HEK293 (cell line): Measurements from ENCODE around the gene IQSEC1.

Experiments used
- CTCF ChIA-PET: fragments of 350-600 bp; formaldehyde crosslinking; extraction: SDS; loops from one replicate; lab custom pipeline; 2021; ENCODE audit warnings: antibody characterized with exemption; lab: Yijun Ruan, JAX
- POLR2A ChIA-PET: fragments of 300-600 bp; formaldehyde crosslinking; extraction: SDS; loops from one replicate; lab custom pipeline; 2020; ENCODE audit warnings: antibody characterized with exemption, inconsistent platforms; lab: Yijun Ruan, JAX
- H3K27ac ChIP-seq: fragments of 200-500 bp; sonication (Bioruptor generic); 2 replicates; pipeline ENCODE4 v1.5.1; 2014; ENCODE audit warnings: low read depth, low read length, control low read depth, inconsistent platforms; ENCODE audit errors: extremely low read depth
- H3K36me3 ChIP-seq, 2 experiments: fragments of 200-500 bp in 1 of 2; sonication (Bioruptor generic) in 1 of 2; 1 replicate in 1 of 2; 2 replicates in 1 of 2; pipeline ENCODE4 v1.5.1; 2014 to 2017; ENCODE audit warnings: inconsistent platforms in 2 of 2, low read length in 2 of 2; ENCODE audit not compliant: control insufficient read depth in 2 of 2, insufficient read depth in 1 of 2
- H3K4me1 ChIP-seq: fragments of 200-500 bp; sonication (Bioruptor generic); 2 replicates; pipeline ENCODE4 v1.5.1; 2014; ENCODE audit warnings: mild to moderate bottlenecking, low read length, inconsistent platforms; ENCODE audit not compliant: control insufficient read depth, insufficient read depth
- H3K4me3 ChIP-seq: 2 replicates; pipeline ENCODE4 v1.5.1; 2011; ENCODE audit warnings: low read depth, mild to moderate bottlenecking, control low read depth, low read length, moderate library complexity
- H3K9me3 ChIP-seq: fragments of 200-500 bp; sonication (Bioruptor generic); 2 replicates; pipeline ENCODE4 v1.5.1; 2014; ENCODE audit warnings: low read depth, low read length, inconsistent platforms; ENCODE audit not compliant: control insufficient read depth, insufficient read depth
- EGR2 ChIP-seq: fragments of 450-650 bp; formaldehyde crosslinking; IDR thresholded peaks from 2 replicates; pipeline ENCODE4 v1.5.1; 2016; ENCODE audit warnings: low read depth, missing biosample characterization, missing genetic modification characterization
- OSR2 ChIP-seq: fragments of 450-650 bp; formaldehyde crosslinking; IDR thresholded peaks from 2 replicates; pipeline ENCODE4 v1.5.1; 2016; ENCODE audit warnings: missing biosample characterization, missing genetic modification characterization
- REPIN1 ChIP-seq: fragments of 450-650 bp; formaldehyde crosslinking; IDR thresholded peaks from 2 replicates; pipeline ENCODE4 v1.5.1; 2017; ENCODE audit warnings: missing biosample characterization, missing genetic modification characterization, low read depth
- SETDB1 ChIP-seq: IDR thresholded peaks from one replicate; pipeline ENCODE4 v1.6.1; 2017; ENCODE audit warnings: mild to moderate bottlenecking, low read length, moderate library complexity, mixed read lengths; ENCODE audit not compliant: insufficient read length
- SP7 ChIP-seq: fragments of 450-650 bp; formaldehyde crosslinking; IDR thresholded peaks from 2 replicates; pipeline ENCODE4 v1.5.1; 2016; ENCODE audit warnings: missing biosample characterization, missing genetic modification characterization
- ZEB2 ChIP-seq: fragments of 450-650 bp; formaldehyde crosslinking; IDR thresholded peaks from 2 replicates; pipeline ENCODE4 v1.5.1; 2016; ENCODE audit warnings: missing biosample characterization, missing genetic modification characterization
- ZFP3 ChIP-seq: fragments of 450-650 bp; formaldehyde crosslinking; IDR thresholded peaks from 2 replicates; pipeline ENCODE4 v1.5.1; 2016; ENCODE audit warnings: low read depth, missing biosample characterization, missing genetic modification characterization
- ZNF146 ChIP-seq: fragments of 450-650 bp; formaldehyde crosslinking; IDR thresholded peaks from 2 replicates; pipeline ENCODE4 v1.5.1; 2016; ENCODE audit warnings: missing biosample characterization, missing genetic modification characterization
- ZNF324 ChIP-seq: fragments of 450-650 bp; formaldehyde crosslinking; IDR thresholded peaks from 2 replicates; pipeline ENCODE4 v1.5.1; 2016; ENCODE audit warnings: missing biosample characterization, missing genetic modification characterization
- ZNF366 ChIP-seq: fragments of 450-650 bp; formaldehyde crosslinking; conservative IDR thresholded peaks from 2 replicates; pipeline ENCODE4 v1.5.1; 2016; ENCODE audit warnings: missing biosample characterization, missing genetic modification characterization
- ZNF391 ChIP-seq: fragments of 450-650 bp; formaldehyde crosslinking; IDR thresholded peaks from 2 replicates; pipeline ENCODE4 v1.5.1; 2016; ENCODE audit warnings: low read depth, missing biosample characterization, missing genetic modification characterization, borderline replicate concordance
- ZNF394 ChIP-seq: fragments of 450-650 bp; formaldehyde crosslinking; IDR thresholded peaks from 2 replicates; pipeline ENCODE4 v1.5.1; 2016; ENCODE audit warnings: missing biosample characterization, missing genetic modification characterization, mild to moderate bottlenecking, moderate library complexity, borderline replicate concordance
- ZNF600 ChIP-seq: fragments of 450-650 bp; formaldehyde crosslinking; IDR thresholded peaks from 2 replicates; pipeline ENCODE4 v1.5.1; 2016; ENCODE audit warnings: missing biosample characterization, missing genetic modification characterization
- ZNF660 ChIP-seq: fragments of 450-650 bp; IDR thresholded peaks from 2 replicates; pipeline ENCODE4 v1.5.1; 2018; ENCODE audit warnings: missing biosample characterization, mild to moderate bottlenecking, missing genetic modification characterization
- ZNF664 ChIP-seq: fragments of 450-650 bp; formaldehyde crosslinking; IDR thresholded peaks from 2 replicates; pipeline ENCODE4 v1.5.1; 2016; ENCODE audit warnings: missing biosample characterization, missing genetic modification characterization
- ZNF768 ChIP-seq: fragments of 450-650 bp; formaldehyde crosslinking; IDR thresholded peaks from 2 replicates; pipeline ENCODE4 v1.5.1; 2018; ENCODE audit warnings: missing biosample characterization, mild to moderate bottlenecking, missing genetic modification characterization
- ZNF777 ChIP-seq: fragments of 450-650 bp; formaldehyde crosslinking; IDR thresholded peaks from 2 replicates; pipeline ENCODE4 v1.5.1; 2017; ENCODE audit warnings: missing biosample characterization, missing genetic modification characterization, borderline replicate concordance
- ZNF843 ChIP-seq: fragments of 450-650 bp; formaldehyde crosslinking; IDR thresholded peaks from 2 replicates; pipeline ENCODE4 v1.5.1; 2016; ENCODE audit warnings: missing biosample characterization, missing genetic modification characterization
- TF ChIP-seq, protein P1 (sequence below): fragments of 450-650 bp; formaldehyde crosslinking; conservative IDR thresholded peaks from 2 replicates; pipeline ENCODE4 v1.5.1; 2016; ENCODE audit warnings: low read depth, missing biosample characterization, missing genetic modification characterization
- TF ChIP-seq, protein P2 (sequence below): fragments of 450-650 bp; formaldehyde crosslinking; IDR thresholded peaks from 2 replicates; pipeline ENCODE4 v1.5.1; 2016; ENCODE audit warnings: missing biosample characterization, missing genetic modification characterization
- TF ChIP-seq, protein P3 (sequence below): fragments of 450-650 bp; formaldehyde crosslinking; IDR thresholded peaks from 2 replicates; pipeline ENCODE4 v1.5.1; 2016; ENCODE audit warnings: missing biosample characterization, missing genetic modification characterization
- TF ChIP-seq, protein P4 (sequence below): fragments of 450-650 bp; formaldehyde crosslinking; IDR thresholded peaks from 2 replicates; pipeline ENCODE4 v1.5.1; 2017; ENCODE audit warnings: missing biosample characterization, missing genetic modification characterization
- TF ChIP-seq, protein P5 (sequence below): fragments of 450-650 bp; formaldehyde crosslinking; IDR thresholded peaks from 2 replicates; pipeline ENCODE4 v1.5.1; 2016; ENCODE audit warnings: missing biosample characterization, missing genetic modification characterization
- TF ChIP-seq, protein P6 (sequence below): fragments of 450-650 bp; formaldehyde crosslinking; IDR thresholded peaks from 2 replicates; pipeline ENCODE4 v1.5.1; 2016; ENCODE audit warnings: missing biosample characterization, missing genetic modification characterization

Gene IQSEC1

DNA sequence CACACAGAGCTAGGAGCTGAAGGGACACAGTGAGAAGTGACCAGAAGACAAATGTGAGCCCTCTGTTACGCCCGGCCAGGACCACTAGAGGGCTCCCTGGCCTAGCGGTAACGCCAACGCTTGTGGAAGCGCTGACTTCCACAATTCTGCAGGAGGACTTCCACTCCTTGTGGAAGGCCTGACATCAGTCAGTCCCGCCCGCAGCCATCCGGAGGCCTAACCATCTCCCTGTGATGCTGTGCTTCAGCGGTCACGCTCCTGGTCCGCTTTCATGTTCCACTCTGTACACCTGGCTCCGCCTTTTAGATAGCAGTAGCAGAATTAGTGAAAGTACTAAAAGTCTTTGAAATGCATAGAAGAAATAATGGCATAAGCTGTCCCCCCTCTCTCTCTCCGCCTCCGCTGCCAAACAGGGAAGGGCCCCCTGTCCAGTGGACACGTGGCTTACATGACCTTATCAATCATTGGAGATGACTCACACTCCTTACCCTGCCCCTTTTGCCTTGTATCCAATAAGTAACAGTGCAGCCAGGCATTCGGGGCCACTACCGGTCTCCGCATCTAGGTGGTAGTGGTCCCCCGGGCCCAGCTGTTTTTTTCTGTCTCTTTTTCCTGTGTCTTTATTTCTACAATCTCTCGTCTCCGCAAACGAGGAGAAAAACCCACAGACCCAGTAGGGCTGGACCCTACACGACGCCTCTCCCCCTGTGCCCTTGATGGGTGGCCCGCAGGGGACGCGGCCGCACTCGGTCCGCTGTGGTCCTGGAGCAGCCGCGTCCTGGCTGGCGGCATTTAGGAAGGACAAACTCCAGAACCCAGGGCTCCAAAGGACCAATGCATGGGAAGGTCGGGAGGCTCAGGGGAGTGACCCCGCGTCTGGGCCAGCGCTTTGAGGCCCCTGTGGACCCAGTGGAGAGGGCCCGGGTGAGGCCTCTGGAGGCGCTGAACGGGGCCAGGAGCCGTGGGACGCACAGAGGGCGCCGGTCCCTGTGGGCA, 204.9 kb downstream of the IQSEC1 start:
- ChIA-PET POLR2A (no interaction called here), CTCF (interaction anchor here (0.6 to 5.7 kb wide), 19 partner anchors 8 to 782 kb away, joined by 3 to 71 read pairs (median 3); no protein-coding TSS in a partner anchor)
- TF ChIP-seq, protein P1, sequence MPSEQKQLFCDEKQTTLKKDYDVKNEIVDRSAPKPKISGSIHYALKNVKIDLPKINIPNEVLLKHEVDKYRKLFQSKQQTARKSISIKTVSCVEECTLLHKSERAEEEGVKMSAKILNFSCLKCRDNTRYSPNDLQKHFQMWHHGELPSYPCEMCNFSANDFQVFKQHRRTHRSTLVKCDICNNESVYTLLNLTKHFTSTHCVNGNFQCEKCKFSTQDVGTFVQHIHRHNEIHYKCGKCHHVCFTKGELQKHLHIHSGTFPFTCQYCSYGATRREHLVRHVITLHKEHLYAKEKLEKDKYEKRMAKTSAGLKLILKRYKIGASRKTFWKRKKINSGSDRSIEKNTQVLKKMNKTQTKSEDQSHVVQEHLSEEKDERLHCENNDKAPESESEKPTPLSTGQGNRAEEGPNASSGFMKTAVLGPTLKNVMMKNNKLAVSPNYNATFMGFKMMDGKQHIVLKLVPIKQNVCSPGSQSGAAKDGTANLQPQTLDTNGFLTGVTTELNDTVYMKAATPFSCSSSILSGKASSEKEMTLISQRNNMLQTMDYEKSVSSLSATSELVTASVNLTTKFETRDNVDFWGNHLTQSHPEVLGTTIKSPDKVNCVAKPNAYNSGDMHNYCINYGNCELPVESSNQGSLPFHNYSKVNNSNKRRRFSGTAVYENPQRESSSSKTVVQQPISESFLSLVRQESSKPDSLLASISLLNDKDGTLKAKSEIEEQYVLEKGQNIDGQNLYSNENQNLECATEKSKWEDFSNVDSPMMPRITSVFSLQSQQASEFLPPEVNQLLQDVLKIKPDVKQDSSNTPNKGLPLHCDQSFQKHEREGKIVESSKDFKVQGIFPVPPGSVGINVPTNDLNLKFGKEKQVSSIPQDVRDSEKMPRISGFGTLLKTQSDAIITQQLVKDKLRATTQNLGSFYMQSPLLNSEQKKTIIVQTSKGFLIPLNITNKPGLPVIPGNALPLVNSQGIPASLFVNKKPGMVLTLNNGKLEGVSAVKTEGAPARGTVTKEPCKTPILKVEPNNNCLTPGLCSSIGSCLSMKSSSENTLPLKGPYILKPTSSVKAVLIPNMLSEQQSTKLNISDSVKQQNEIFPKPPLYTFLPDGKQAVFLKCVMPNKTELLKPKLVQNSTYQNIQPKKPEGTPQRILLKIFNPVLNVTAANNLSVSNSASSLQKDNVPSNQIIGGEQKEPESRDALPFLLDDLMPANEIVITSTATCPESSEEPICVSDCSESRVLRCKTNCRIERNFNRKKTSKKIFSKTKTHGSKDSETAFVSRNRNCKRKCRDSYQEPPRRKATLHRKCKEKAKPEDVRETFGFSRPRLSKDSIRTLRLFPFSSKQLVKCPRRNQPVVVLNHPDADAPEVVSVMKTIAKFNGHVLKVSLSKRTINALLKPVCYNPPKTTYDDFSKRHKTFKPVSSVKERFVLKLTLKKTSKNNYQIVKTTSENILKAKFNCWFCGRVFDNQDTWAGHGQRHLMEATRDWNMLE (tag by site-specific recombination): no peak
- TF ChIP-seq ZEB2 (tag by site-specific recombination) (peak; percentile 54; the same call in 1 of the 2 replicates), ZNF146 (tag by site-specific recombination) (no peak), ZNF664 (tag by site-specific recombination) (no peak), ZNF394 (peak; percentile 48; the same call in 1 of the 2 replicates), SETDB1 (no peak), REPIN1 (no peak), ZNF366 (tag by site-specific recombination) (peak; percentile 44; the same call in 1 of the 2 replicates), ZFP3 (tag by site-specific recombination) (no peak), ZNF777 (tag by site-specific recombination) (no peak), ZNF391 (0 out of 2 replicates have a peak, but pooled peaks have one; percentile 31), ZNF324 (no peak), OSR2 (no peak), ZNF660 (tag by site-specific recombination) (peak; percentile 88), SP7 (tag by site-specific recombination) (peak; percentile 52; the same call in 1 of the 2 replicates), ZNF843 (tag by site-specific recombination) (no peak), EGR2 (tag by site-specific recombination) (peak; percentile 62), ZNF600 (tag by site-specific recombination) (peak; percentile 86), ZNF768 (tag by site-specific recombination) (peak; percentile 5; the same call in 1 of the 2 replicates)
- TF ChIP-seq, protein P2, sequence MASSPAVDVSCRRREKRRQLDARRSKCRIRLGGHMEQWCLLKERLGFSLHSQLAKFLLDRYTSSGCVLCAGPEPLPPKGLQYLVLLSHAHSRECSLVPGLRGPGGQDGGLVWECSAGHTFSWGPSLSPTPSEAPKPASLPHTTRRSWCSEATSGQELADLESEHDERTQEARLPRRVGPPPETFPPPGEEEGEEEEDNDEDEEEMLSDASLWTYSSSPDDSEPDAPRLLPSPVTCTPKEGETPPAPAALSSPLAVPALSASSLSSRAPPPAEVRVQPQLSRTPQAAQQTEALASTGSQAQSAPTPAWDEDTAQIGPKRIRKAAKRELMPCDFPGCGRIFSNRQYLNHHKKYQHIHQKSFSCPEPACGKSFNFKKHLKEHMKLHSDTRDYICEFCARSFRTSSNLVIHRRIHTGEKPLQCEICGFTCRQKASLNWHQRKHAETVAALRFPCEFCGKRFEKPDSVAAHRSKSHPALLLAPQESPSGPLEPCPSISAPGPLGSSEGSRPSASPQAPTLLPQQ (tag by site-specific recombination): 0 out of 2 replicates have a peak, but pooled peaks have one; percentile 42
- TF ChIP-seq, protein P3, sequence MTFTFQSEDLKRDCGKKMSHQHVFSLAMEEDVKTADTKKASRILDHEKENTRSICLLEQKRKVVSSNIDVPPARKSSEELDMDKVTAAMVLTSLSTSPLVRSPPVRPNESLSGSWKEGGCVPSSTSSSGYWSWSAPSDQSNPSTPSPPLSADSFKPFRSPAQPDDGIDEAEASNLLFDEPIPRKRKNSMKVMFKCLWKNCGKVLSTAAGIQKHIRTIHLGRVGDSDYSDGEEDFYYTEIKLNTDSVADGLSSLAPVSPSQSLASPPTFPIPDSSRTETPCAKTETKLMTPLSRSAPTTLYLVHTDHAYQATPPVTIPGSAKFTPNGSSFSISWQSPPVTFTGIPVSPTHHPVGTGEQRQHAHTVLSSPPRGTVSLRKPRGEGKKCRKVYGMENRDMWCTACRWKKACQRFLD (tag by site-specific recombination): no peak
- TF ChIP-seq, protein P4, sequence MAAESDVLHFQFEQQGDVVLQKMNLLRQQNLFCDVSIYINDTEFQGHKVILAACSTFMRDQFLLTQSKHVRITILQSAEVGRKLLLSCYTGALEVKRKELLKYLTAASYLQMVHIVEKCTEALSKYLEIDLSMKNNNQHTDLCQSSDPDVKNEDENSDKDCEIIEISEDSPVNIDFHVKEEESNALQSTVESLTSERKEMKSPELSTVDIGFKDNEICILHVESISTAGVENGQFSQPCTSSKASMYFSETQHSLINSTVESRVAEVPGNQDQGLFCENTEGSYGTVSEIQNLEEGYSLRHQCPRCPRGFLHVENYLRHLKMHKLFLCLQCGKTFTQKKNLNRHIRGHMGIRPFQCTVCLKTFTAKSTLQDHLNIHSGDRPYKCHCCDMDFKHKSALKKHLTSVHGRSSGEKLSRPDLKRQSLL (tag by site-specific recombination): no peak
- TF ChIP-seq, protein P5, sequence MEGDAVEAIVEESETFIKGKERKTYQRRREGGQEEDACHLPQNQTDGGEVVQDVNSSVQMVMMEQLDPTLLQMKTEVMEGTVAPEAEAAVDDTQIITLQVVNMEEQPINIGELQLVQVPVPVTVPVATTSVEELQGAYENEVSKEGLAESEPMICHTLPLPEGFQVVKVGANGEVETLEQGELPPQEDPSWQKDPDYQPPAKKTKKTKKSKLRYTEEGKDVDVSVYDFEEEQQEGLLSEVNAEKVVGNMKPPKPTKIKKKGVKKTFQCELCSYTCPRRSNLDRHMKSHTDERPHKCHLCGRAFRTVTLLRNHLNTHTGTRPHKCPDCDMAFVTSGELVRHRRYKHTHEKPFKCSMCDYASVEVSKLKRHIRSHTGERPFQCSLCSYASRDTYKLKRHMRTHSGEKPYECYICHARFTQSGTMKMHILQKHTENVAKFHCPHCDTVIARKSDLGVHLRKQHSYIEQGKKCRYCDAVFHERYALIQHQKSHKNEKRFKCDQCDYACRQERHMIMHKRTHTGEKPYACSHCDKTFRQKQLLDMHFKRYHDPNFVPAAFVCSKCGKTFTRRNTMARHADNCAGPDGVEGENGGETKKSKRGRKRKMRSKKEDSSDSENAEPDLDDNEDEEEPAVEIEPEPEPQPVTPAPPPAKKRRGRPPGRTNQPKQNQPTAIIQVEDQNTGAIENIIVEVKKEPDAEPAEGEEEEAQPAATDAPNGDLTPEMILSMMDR (tag by site-specific recombination): peak; percentile 81
- TF ChIP-seq, protein P6, sequence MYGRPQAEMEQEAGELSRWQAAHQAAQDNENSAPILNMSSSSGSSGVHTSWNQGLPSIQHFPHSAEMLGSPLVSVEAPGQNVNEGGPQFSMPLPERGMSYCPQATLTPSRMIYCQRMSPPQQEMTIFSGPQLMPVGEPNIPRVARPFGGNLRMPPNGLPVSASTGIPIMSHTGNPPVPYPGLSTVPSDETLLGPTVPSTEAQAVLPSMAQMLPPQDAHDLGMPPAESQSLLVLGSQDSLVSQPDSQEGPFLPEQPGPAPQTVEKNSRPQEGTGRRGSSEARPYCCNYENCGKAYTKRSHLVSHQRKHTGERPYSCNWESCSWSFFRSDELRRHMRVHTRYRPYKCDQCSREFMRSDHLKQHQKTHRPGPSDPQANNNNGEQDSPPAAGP (tag by site-specific recombination): 0 out of 2 replicates have a peak, but pooled peaks have one; percentile 36

More for the DNA sequence above, 204.9 kb downstream of the IQSEC1 start:
- Histone ChIP-seq H3K9me3 (no peaks in the 10 kb centered on the region), H3K4me3 (no peak overlapping the region), H3K27ac (no peak overlapping the region), H3K36me3 (no peaks in the 10 kb centered on the region), H3K4me1 (no peaks in the 10 kb centered on the region)
